ENCODE measurements around the gene ITPK1.

DNA sequence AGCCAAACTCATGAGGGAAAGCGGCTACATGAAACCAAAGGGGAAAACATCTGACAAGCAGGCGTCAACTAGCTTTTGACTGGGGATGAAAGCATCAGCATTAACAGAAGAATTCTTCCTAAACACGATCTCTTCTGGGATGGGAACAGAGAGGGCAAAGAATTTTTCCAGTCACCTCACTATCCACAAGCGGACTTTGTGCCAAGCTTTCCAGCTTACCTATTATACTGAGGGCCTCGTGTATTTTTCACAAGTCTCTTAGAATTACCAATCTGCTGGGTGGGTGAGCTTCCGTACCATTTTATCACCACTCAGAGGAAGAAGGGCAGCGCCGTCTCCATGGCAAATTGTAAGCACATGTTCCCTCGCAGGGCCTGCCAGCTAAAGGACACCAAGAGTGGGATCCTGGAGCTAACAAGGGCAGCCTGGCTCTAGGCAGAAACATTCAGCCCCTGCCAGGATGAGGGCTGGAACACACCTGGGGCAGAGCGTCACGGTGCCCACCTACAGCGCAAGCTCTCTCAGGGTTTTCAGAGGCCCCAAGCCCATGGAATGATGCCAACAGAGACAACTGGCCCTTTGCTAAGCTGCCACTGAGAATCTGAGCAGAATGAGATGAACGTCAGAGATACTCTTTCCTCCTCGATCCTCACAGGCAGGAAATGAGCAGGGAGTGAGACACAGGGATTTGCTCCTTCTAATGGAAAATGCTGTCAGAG, 118.2 kb downstream of the ITPK1 start:
- TF ChIP-seq, protein P1, sequence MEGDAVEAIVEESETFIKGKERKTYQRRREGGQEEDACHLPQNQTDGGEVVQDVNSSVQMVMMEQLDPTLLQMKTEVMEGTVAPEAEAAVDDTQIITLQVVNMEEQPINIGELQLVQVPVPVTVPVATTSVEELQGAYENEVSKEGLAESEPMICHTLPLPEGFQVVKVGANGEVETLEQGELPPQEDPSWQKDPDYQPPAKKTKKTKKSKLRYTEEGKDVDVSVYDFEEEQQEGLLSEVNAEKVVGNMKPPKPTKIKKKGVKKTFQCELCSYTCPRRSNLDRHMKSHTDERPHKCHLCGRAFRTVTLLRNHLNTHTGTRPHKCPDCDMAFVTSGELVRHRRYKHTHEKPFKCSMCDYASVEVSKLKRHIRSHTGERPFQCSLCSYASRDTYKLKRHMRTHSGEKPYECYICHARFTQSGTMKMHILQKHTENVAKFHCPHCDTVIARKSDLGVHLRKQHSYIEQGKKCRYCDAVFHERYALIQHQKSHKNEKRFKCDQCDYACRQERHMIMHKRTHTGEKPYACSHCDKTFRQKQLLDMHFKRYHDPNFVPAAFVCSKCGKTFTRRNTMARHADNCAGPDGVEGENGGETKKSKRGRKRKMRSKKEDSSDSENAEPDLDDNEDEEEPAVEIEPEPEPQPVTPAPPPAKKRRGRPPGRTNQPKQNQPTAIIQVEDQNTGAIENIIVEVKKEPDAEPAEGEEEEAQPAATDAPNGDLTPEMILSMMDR (IDR thresholded peaks at IDR 0.05), result no peak
- TF ChIP-seq POLR2A (IDR thresholded peaks at IDR 0.05), result no peak
